ENCODE measurements around the gene PIGN. TPM values are rescaled to one million over a fixed set of nuclear protein-coding genes. Genes with fewer than 3 reads are reported as not detected.

PIGN gene
- total RNA-seq, 3 donors from 2014 or later: 33.1 to 67.2 (median 47.9) TPM

DNA sequence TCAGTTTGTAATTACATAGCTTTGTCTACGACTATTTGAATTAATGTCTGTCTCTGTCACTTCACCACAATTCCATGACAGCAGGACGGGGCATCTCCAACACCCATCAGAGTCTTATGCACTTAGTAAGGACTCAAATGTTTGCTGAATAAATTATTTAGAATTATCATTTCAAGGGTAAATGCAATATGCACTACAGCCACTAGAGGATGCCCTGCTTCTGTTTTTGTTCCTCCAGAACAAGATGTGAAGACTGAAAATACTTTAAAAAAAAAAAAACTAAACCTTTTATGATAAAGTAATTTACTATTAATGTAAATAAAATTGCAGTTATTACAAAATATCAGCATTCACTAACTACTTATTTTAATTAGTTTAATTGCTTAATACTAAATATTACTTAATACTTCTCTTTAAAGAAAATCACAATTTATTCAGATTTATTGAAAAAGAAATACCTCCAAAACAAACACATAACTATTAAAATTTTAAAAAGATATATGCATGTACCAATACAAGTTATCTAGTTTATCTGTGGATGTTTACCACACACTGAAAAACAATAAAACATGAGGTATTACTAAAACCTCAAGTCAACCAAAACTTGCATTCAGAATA lies 3.2 kb downstream of the PIGN start:
- no peak for DNase-seq (ENCODE audit: low spot score in 2 of 2)
- Histone ChIP-seq H3K4me1 (peaks cover 0 to 3% of the 10 kb centered on the region in 2 donors), H3K27me3 (no peaks in the 10 kb centered on the region), H3K9me3 (no peaks in the 10 kb centered on the region), H3K27ac (no peak overlapping the region), H3K36me3 (no peaks in the 10 kb centered on the region), H3K4me3 (no peak overlapping the region)
- no peak for TF ChIP-seq POLR2AphosphoS5 (IDR thresholded peaks at IDR 0.05)
- TF ChIP-seq, protein P1, sequence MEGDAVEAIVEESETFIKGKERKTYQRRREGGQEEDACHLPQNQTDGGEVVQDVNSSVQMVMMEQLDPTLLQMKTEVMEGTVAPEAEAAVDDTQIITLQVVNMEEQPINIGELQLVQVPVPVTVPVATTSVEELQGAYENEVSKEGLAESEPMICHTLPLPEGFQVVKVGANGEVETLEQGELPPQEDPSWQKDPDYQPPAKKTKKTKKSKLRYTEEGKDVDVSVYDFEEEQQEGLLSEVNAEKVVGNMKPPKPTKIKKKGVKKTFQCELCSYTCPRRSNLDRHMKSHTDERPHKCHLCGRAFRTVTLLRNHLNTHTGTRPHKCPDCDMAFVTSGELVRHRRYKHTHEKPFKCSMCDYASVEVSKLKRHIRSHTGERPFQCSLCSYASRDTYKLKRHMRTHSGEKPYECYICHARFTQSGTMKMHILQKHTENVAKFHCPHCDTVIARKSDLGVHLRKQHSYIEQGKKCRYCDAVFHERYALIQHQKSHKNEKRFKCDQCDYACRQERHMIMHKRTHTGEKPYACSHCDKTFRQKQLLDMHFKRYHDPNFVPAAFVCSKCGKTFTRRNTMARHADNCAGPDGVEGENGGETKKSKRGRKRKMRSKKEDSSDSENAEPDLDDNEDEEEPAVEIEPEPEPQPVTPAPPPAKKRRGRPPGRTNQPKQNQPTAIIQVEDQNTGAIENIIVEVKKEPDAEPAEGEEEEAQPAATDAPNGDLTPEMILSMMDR (IDR thresholded peaks at IDR 0.05): peak; percentile 88 to 95 (median 94)
- intact Hi-C loops (cut with DNase I; ENCODE audit: low total_unique reads): loop anchor here (10.0 kb wide), 1 partner anchor 401 kb away; no protein-coding TSS in a partner anchor

DNA sequence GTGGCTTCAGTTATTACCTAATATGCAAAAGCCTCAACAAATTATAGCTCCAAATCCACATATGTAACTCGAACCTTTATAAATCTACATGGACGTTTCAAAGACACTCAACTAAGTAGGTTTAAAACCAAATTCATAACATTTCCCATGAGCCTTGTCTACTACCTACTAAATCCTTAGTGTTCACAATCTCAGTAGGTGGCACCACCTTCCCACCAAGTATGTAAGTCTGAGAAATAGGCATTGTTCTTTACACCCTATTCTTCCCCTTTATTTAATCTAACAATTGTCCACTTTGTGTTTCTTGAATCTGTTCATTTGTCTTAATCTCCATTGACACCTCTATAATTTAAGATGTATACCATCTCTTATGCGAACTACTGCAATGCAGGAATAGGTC lies 4.6 kb downstream of the PIGN start:
- Histone ChIP-seq H3K4me3 (no peak overlapping the region), H3K4me1 (no peaks in the 10 kb centered on the region), H3K27me3 (no peaks in the 10 kb centered on the region), H3K27ac (no peak overlapping the region), H3K9me3 (no peaks in the 10 kb centered on the region), H3K36me3 (no peaks in the 10 kb centered on the region)
- TF ChIP-seq POLR2A (IDR thresholded peaks at IDR 0.05): no peak
- TF ChIP-seq, protein P1 (IDR thresholded peaks at IDR 0.05): no peak
- no peak for TF ChIP-seq POLR2AphosphoS5 (IDR thresholded peaks at IDR 0.05)
- intact Hi-C loops (cut with DNase I; ENCODE audit: low total_unique reads): loop anchor here (10.0 kb wide), 1 partner anchor 403 kb away; no protein-coding TSS in a partner anchor
- DNase-seq (ENCODE audit: low spot score in 2 of 2): no peak

DNA sequence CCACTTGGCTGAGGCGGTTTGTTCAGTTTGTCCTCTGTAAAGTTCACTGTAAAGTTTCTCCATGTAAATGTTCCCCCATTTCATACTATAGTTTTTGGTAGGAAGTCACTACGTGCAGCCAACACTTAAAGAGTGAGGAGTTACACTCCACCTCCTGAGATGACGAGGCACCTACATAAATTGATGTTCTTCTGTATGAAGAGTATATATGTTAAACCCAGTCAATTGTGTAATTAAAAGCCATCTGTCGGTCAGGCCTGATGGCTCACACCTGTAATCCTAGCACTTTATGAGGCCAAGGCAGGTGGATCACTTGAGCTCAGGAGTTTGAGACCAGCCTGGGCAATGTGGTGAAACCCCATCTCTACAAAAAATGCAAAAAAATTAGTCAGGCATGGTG lies 7.6 kb downstream of the PIGN start:
- TF ChIP-seq, protein P1 (IDR thresholded peaks at IDR 0.05): no peak
- no peak for TF ChIP-seq POLR2A (IDR thresholded peaks at IDR 0.05)
- no peak for TF ChIP-seq POLR2AphosphoS5 (IDR thresholded peaks at IDR 0.05)
- Histone ChIP-seq H3K4me3 (no peak overlapping the region), H3K27ac (no peak overlapping the region), H3K4me1 (no peaks in the 10 kb centered on the region), H3K36me3 (no peaks in the 10 kb centered on the region), H3K27me3 (no peaks in the 10 kb centered on the region), H3K9me3 (no peaks in the 10 kb centered on the region)
- intact Hi-C loops (cut with DNase I; ENCODE audit: low total_unique reads): no loop called here
- DNase-seq (ENCODE audit: low spot score in 2 of 2): no peak

DNA sequence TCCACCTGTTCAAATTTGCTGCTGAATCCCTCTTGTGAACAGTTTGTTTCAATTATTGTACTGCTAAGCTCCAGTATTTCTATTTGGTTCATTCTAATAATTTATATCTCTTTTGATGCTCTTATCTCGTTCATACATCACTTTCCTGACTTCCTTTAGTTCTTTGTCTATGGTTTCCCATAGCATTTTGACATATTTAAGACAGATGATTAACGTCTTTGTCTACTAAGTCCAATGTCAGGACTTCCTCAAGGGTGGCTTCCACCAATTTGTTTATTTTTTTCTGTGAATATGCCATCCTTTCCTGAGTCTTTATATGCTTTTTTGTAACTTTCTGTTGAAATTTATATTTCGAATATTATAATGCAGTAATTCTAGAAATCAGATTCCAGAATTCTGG lies 9.6 kb downstream of the PIGN start:
- H3K4me3 ChIP-seq: no peak overlapping the region
- no peak overlapping the region for H3K27ac ChIP-seq
- no peaks in the 10 kb centered on the region for H3K9me3 ChIP-seq
- H3K36me3 ChIP-seq: no peaks in the 10 kb centered on the region
- no peaks in the 10 kb centered on the region for H3K27me3 ChIP-seq
- H3K4me1 ChIP-seq: no peaks in the 10 kb centered on the region
- DNase-seq (ENCODE audit: low spot score in 2 of 2): no peak
- TF ChIP-seq POLR2A (IDR thresholded peaks at IDR 0.05) (no peak), POLR2AphosphoS5 (IDR thresholded peaks at IDR 0.05) (no peak)
- TF ChIP-seq, protein P1 (IDR thresholded peaks at IDR 0.05): no peak
- intact Hi-C loops (cut with DNase I; ENCODE audit: low total_unique reads): no loop called here

DNA sequence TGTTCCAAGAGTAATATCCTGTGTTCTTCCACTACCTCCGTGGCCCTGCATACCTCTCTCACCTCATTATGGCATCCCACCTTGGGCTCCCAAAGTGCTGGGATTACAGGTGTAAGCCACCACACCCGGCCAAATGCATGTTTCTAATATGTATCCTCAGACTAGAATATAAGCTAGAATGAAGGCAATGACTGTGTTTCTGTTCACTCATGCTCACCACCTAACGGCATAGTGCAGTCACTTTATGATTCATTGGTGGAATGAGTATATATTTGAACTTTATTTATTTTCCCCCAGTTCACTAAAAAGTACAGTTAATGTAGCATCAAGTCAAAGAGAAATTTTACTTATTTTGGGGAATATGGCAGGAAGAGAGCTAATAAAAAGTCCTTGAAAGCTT lies 11.3 kb downstream of the PIGN start:
- no peak overlapping the region for H3K27ac ChIP-seq
- DNase-seq (ENCODE audit: low spot score in 2 of 2): no peak
- H3K4me1 ChIP-seq: no peaks in the 10 kb centered on the region
- H3K4me3 ChIP-seq: no peak overlapping the region
- no peaks in the 10 kb centered on the region for H3K9me3 ChIP-seq
- TF ChIP-seq POLR2AphosphoS5 (IDR thresholded peaks at IDR 0.05): no peak
- TF ChIP-seq, protein P1 (IDR thresholded peaks at IDR 0.05): no peak
- no peak for TF ChIP-seq POLR2A (IDR thresholded peaks at IDR 0.05)
- no peaks in the 10 kb centered on the region for H3K27me3 ChIP-seq
- no peaks in the 10 kb centered on the region for H3K36me3 ChIP-seq
- intact Hi-C loops (cut with DNase I; ENCODE audit: low total_unique reads): no loop called here

Measured in breast epithelium (tissue), 4 donors.